ENCODE measurements around the gene HLCS. TPM values are rescaled to one million over a fixed set of nuclear protein-coding genes. Genes with fewer than 3 reads are reported as not detected.

The HLCS gene
- total RNA-seq, 4 donors from 2014 or later = 3.1 to 19.4 (median 8.9) TPM

GRCh38 chr21:36744190-36744559 lies 222.3 kb downstream of the HLCS start:
- WGBS, 2 donors = 90 to 95% methylated on average over 3 of the region's 3 CpGs
- no peak for DNase-seq (ENCODE audit: low spot score in 2 of 2)
- H3K4me3 ChIP-seq (ENCODE audit: low read depth, poor library complexity, severe bottlenecking) = no peak overlapping the region
- intact Hi-C loops (cut with DNase I; ENCODE audit: low total_unique reads) = loop anchor here (10.0 kb wide), 1 partner anchor 181 kb away; no protein-coding TSS in a partner anchor
- TF ChIP-seq CTCF (IDR thresholded peaks at IDR 0.05) (no peak), POLR2A (IDR thresholded peaks at IDR 0.05) (no peak)

GRCh38 chr21:36743446-36743845 lies 223.0 kb downstream of the HLCS start:
- WGBS, 2 donors = 92 to 93% methylated on average over 9 of the region's 9 CpGs
- intact Hi-C loops (cut with DNase I; ENCODE audit: low total_unique reads) = loop anchor here (10.0 kb wide), 1 partner anchor 181 kb away; no protein-coding TSS in a partner anchor

GRCh38 chr21:36743008-36743407 lies 223.5 kb downstream of the HLCS start:
- TF ChIP-seq POLR2A (IDR thresholded peaks at IDR 0.05) (no peak), CTCF (IDR thresholded peaks at IDR 0.05) (no peak)
- DNase-seq (ENCODE audit: low spot score in 2 of 2) = no peak
- 91 to 92% methylated on average over 7 of the region's 7 CpGs for WGBS, 2 donors
- H3K4me3 ChIP-seq (ENCODE audit: low read depth, poor library complexity, severe bottlenecking) = no peak overlapping the region
- intact Hi-C loops (cut with DNase I; ENCODE audit: low total_unique reads) = loop anchor here (10.0 kb wide), 1 partner anchor 182 kb away; no protein-coding TSS in a partner anchor

More at GRCh38 chr21:36743446-36743845, 223.0 kb downstream of the HLCS start:
- H3K4me3 ChIP-seq (ENCODE audit: low read depth, poor library complexity, severe bottlenecking) = no peak overlapping the region
- TF ChIP-seq CTCF (IDR thresholded peaks at IDR 0.05) = no peak
- no peak for TF ChIP-seq POLR2A (IDR thresholded peaks at IDR 0.05)
- DNase-seq (ENCODE audit: low spot score in 2 of 2) = no peak

- WGBS, 2 donors = 73 to 78% methylated on average over 21 of the region's 21 CpGs
- TF ChIP-seq CTCF (IDR thresholded peaks at IDR 0.05) (no peak), POLR2A (IDR thresholded peaks at IDR 0.05) (no peak)
- intact Hi-C loops (cut with DNase I; ENCODE audit: low total_unique reads) = loop anchor here (10.0 kb wide), 1 partner anchor 183 kb away; no protein-coding TSS in a partner anchor
- H3K4me3 ChIP-seq (ENCODE audit: low read depth, poor library complexity, severe bottlenecking) = no peak overlapping the region
- DNase-seq (ENCODE audit: low spot score in 2 of 2) = no peak
Measured at GRCh38 chr21:36741506-36741905, 225.0 kb downstream of the HLCS start.

- intact Hi-C loops (cut with DNase I; ENCODE audit: low total_unique reads) = loop anchor here (5.0 kb wide), 1 partner anchor 1916 kb away; no protein-coding TSS in a partner anchor
- WGBS, 2 donors = 75 to 79% methylated on average over 12 of the region's 12 CpGs
- TF ChIP-seq POLR2A (IDR thresholded peaks at IDR 0.05) (no peak), CTCF (IDR thresholded peaks at IDR 0.05) (no peak)
- DNase-seq (ENCODE audit: low spot score in 2 of 2) = peak in 1 of 2 donors; percentile 66
- no peak overlapping the region for H3K4me3 ChIP-seq (ENCODE audit: low read depth, poor library complexity, severe bottlenecking)
Measured at GRCh38 chr21:36738489-36739126, 227.9 kb downstream of the HLCS start.
